C4-2B (cell line): ENCODE results near the gene NPTN.

ENCODE experiments used
- ZFX ChIP-seq: fragments of 450-650 bp; IDR thresholded peaks from 2 replicates; pipeline ENCODE4 v1.6.1; 2017
- TF ChIP-seq, protein P1 (sequence below): fragments of 450-650 bp; conservative IDR thresholded peaks from 2 replicates; pipeline ENCODE4 v1.5.1; 2017; ENCODE audit warnings: mild to moderate bottlenecking

DNA sequence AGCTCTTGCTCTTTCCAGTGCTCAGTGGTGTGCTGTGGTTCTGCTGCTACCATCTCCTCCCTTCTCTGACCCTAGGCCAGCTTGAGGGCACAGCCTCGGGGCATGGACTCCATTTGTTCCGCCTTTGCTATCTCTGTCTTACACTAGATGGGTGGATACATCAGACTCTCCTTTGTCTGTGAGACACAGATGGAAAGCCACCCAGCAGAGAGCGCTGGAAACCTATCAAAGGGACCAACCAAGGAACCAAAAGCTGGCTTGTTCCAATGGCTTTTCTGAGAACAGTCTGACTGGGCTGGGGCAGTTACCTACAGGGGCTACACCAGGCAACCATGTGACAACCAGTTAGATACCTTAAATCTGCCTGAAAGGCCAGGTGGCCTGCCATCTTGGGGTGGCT is 63.8 kb downstream of the NPTN start:
- TF ChIP-seq, protein P1, sequence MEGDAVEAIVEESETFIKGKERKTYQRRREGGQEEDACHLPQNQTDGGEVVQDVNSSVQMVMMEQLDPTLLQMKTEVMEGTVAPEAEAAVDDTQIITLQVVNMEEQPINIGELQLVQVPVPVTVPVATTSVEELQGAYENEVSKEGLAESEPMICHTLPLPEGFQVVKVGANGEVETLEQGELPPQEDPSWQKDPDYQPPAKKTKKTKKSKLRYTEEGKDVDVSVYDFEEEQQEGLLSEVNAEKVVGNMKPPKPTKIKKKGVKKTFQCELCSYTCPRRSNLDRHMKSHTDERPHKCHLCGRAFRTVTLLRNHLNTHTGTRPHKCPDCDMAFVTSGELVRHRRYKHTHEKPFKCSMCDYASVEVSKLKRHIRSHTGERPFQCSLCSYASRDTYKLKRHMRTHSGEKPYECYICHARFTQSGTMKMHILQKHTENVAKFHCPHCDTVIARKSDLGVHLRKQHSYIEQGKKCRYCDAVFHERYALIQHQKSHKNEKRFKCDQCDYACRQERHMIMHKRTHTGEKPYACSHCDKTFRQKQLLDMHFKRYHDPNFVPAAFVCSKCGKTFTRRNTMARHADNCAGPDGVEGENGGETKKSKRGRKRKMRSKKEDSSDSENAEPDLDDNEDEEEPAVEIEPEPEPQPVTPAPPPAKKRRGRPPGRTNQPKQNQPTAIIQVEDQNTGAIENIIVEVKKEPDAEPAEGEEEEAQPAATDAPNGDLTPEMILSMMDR, result no peak
- no peak for TF ChIP-seq ZFX
